ENCODE results near the gene MVK.

- no peak for TF ChIP-seq CTCF (IDR thresholded peaks at IDR 0.05)
- no peak for TF ChIP-seq POLR2AphosphoS5 (IDR thresholded peaks at IDR 0.05)
- TF ChIP-seq EP300 (IDR thresholded peaks at IDR 0.05), result no peak
- no peak for TF ChIP-seq POLR2A (IDR thresholded peaks at IDR 0.05; ENCODE audit: low read depth)
Observed at GRCh38 chr12:109524466-109525278, 48.9 kb upstream of the MVK start.

Data from esophagus muscularis mucosa (tissue), 4 donors.